ENCODE measurements around the gene LIMS1. TPM values are rescaled to one million over a fixed set of nuclear protein-coding genes. Genes with fewer than 3 reads are reported as not detected.
"Not testable (repeated sequence)": the region's sequence is repeated elsewhere in the genome, so short reads cannot be mapped to it uniquely, and the experiment has no call there.

LIMS1 gene
- total and polyA plus RNA-seq, 2 of the 13 experiments (the other 11 are each of a cell fraction or from before 2014, with no cell fraction given) = 38.3 to 49.6 TPM

- TF ChIP-seq ZBED4 (CRISPR knock-in tag; IDR thresholded peaks at IDR 0.05; ENCODE audit: borderline replicate concordance) = peak; percentile 88
These were observed 185.1 kb downstream of the LIMS1 start, which contains the start of gene RANBP2 (continued) for GRCh38 chr2:108719149-108720044.

GRCh38 chr2:108726048-108726447, 191.8 kb downstream of the LIMS1 start:
- DNase-seq (ENCODE audit: low spot score); intact Hi-C loops (cut with micrococcal nuclease; ENCODE audit: unreplicated experiment); POLR2A ChIA-PET; H3K4me3 ChIP-seq (replicated peaks in 1 of 3; ENCODE audit: insufficient read depth in 1 of 3, low read depth in 2 of 3, low read length in 3 of 3); CTCF ChIA-PET (ENCODE audit: low intra/inter-chr PET ratio, low total read pairs); H3K4me2 ChIP-seq (ENCODE audit: low read depth, low read length); FAIRE-seq; ATAC-seq; in situ Hi-C loops (cut with HindIII; ENCODE audit: extremely low pct_ligation_motif_present, low pct_unique_long_range_greater_than_20kb); H3K27me3 ChIP-seq (ENCODE audit: control insufficient read depth in 1 of 2, insufficient read depth in 2 of 2, low read length in 2 of 2); H3K27ac ChIP-seq (ENCODE audit: extremely low read length, insufficient read depth, low read length); BruUV-seq (replicated peaks); H3K36me3 ChIP-seq (replicated peaks in 1 of 2; ENCODE audit: control insufficient read depth in 1 of 2, insufficient read depth in 2 of 2, low read length in 2 of 2); H3K9me3 ChIP-seq (ENCODE audit: low read length); H2AFZ ChIP-seq (ENCODE audit: low read length); H3K9ac ChIP-seq (ENCODE audit: insufficient read depth, low read depth, low read length): not testable (repeated sequence)
- H4K20me1 ChIP-seq (ENCODE audit: insufficient read depth, low read length) = peaks cover 11% of the 10 kb centered on the region; the same call in 1 of the 2 replicates
- peak; percentile 68 for TF ChIP-seq ZBTB33 (CRISPR knock-in tag; IDR thresholded peaks at IDR 0.05)
- peaks cover 40% of the 10 kb centered on the region for H3K4me1 ChIP-seq (ENCODE audit: insufficient read depth, low read length)
- 94% methylated on average over 9 of the region's 9 CpGs for WGBS (ENCODE audit: low lambda C conversion rate)
- peaks cover 71% of the 10 kb centered on the region for H3K79me2 ChIP-seq (ENCODE audit: insufficient read depth, low read length)
